HG02884 (cell line): ENCODE data around the gene PDSS2.
"Not testable (repeated sequence)": the region's sequence is repeated elsewhere in the genome, so short reads cannot be mapped to it uniquely, and the experiment has no call there.

Source experiments
- ATAC-seq: cut with Tn5 transposase; IDR thresholded peaks from one replicate; pipeline ENCODE4 v1.9.1; 2021; ENCODE audit warnings: mild to moderate bottlenecking, moderate library complexity; ENCODE audit not compliant: unreplicated experiment

PDSS2 gene

DNA sequence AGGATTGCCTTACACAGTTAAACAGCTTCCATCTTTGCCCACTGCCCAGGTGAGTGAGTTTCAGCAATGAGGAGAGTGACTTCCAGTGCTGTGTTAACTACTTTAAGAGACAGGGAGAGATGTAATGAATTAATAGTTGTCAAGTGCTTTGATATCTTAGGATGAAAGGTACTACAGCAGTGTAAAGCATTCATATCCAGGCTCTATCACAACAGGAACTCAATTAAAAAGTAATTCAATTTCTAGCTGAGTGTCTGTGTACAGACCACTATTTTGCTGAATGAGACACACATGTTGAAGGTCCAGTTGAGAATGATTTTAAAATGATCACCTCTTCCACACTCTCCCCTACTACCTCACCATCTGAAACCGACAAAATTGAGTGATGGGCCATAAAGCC lies 273.3 kb downstream of the PDSS2 start:
- ATAC-seq = no peak

DNA sequence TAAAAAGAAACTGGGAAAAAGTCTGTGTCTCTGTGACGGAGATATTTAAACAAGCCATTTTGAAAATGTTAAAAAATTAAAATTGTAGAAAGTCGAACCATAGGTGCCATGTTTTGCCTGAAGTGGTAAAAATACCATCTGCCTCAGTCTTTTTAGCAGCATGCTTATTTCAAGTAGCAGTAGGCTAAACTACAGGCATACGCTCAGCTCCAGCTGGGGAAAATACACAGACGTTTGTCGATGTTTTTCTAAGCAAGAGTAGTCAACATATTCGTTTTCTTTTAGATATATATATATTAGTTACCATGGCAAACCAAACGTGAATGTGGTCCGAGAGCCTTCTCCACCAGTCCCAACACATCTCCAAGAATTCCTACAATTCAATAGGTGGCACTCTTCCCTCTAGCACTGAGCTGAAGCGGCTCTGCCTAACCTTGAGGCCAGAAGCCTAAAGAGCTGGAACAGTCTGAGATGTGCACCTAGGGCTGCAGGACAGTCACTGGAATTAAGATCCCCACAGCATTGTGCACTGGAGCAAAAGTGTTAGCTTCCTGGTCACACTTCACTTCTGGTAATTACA lies 273.9 kb downstream of the PDSS2 start:
- ATAC-seq = no peak

DNA sequence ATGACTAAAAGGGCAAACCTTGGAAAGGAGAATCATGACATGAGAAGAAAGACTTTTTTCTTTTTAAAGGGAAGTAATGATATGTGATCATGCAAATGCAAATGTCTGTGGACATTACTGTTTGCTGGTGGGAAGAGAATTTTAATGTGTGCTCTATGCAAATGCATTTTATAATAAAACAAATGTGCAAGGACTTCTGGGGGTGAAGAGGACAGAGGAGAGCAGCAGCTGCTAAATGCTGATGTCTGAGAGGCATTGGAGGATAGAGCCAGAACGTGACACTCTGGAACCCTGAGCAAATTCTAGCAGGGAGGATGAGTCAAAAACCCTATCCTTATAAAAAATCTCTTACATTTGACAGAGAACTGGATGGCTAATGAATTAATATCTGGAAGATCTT lies 274.9 kb downstream of the PDSS2 start:
- ATAC-seq = no peak

DNA sequence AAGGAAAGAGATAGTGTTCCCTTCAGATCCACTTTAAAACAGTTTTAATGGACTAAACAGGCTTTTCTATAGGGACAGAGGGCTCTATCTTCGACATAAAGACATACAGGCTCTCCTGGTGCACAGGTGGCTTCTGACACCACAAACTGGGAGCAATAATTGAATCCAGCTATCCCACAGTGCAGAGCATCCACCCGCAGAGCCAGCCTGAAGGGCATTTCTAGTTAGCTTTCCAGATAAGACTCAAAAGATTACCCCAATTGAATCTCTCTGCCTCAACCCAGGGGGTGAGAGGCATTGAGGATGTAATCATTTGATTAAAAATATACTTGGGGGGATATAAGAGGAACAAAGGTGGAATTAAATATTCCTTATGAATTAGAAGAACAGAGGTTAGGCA lies 279.3 kb downstream of the PDSS2 start:
- ATAC-seq = no peak

DNA sequence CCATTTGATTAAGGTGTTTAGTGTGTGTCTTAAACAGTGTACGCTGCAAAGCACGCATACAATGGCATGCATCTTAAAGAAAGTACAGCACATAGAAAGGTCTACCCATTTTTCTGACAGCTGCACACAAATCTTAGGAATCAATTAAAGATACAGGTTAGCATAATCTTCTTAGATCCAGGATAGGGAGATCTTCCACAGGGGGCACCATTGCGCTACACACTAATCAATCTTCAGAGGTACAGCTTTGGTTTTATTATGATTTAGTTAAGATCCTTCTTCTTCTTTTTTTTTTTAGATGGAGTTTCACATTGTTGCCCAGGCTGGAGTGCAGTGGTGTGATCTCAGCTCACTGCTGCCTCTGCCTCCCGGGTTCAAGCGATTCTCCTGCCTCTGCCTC lies 280.4 kb downstream of the PDSS2 start:
- no peak for ATAC-seq

DNA sequence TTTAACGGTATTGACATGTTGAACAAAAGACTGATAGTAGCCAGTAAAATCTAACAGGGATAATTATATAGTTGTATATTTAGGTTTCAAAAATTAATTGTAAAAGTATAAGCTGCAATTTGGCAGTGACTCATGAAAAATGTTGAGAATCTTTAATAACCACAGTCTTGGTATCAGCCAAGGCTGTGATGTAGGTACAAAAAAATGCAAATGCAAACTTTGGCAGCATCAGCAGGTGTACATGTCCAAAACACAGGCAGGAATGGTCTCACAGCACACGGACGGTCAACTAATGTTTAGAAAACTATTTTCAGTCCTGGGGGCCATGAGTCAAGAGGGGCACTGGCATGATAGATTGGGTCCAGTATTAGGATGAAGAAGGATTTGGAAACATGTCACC lies 285.6 kb downstream of the PDSS2 start:
- no peak for ATAC-seq

DNA sequence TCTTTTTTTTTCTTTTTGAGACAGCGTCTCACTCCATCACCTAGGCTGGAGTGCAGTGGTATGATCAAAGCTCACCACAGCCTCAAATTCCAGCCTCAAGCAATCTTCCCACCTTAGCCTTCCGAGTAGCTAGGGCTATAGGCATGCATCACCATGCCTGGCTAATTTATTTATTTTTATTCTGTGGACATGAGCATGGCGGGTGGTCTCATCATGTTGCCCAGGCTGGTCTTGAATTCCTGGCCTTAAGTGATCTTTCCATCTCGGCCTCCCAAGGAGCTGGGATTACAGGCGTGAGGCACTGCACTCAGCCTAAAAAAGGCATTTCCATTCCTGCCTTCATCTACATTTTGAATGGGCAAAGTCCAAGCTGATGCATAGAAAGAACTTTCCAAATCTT lies 287.9 kb downstream of the PDSS2 start:
- no peak for ATAC-seq

DNA sequence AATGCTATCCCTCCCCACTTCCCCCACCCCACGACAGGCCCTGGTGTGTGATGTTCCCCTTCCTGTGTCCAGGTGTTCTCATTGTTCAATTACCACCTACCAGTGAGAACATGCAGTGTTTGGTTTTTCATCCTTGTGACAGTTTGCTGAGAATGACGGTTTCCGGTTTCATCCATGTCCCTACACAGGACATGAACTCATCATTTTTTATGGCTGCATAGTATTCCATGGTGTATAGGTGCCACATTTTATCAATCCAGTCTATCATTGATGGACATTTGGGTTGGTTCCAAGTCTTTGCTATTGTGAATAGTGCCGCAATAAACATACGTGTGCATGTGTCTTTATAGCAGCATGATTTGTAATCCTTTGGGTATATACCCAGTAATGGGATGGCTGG lies 295.1 kb downstream of the PDSS2 start:
- ATAC-seq = not testable (repeated sequence)

DNA sequence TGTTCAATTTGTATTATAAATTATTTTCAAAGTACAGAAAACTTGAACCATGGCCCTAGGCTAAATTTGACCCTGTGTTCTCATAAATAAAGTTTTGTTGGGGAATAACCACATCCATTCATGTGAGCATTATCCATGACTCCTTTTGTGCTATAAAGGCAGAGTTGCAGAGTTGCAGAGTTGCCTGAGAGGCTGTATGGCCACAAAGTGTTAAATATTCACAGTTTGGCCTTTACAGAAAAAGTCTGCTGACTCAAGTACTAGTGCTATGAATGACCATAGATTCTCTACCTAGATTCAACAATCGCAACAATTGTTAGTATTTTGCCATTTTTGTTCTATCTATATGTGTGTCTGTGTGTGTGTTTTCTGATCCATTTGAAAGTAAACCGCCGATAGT lies 297.8 kb downstream of the PDSS2 start:
- no peak for ATAC-seq

DNA sequence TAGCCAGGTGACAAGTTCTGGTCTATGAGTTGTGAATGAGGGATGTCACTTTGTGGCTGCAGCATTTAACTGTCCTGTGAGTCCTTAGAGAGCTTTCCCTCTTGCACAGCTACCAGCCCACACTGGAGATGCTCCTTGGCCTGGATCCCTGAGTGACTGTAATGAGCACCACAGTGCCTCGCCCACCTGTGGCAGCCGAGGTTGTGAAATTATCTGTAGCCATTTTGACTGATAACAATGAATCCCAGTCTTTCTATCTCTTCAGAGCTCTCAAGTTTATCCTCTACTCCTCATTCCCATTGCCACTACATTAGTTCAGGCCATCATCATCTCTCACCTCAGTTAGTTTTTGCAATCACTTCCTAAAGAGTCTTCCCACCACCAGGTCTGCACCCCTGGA lies 302.7 kb downstream of the PDSS2 start:
- no peak for ATAC-seq

DNA sequence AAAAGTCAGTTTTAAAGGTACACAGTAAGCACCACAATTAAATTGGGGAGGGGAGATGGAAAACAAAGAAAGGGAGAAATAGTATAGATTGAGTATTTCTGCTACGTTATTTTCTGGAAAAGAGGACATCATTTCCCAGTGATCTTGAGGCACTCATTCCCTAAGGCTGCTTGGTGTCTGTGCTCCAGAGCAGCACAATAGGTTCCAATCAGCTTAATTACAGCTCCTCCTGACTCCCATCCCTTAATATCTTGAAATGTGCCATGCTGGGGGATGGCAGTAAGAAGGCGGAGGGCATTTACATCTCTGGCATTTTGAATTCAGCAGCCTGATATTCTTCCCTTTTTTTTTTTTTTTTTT lies 304.6 kb downstream of the PDSS2 start:
- no peak for ATAC-seq

DNA sequence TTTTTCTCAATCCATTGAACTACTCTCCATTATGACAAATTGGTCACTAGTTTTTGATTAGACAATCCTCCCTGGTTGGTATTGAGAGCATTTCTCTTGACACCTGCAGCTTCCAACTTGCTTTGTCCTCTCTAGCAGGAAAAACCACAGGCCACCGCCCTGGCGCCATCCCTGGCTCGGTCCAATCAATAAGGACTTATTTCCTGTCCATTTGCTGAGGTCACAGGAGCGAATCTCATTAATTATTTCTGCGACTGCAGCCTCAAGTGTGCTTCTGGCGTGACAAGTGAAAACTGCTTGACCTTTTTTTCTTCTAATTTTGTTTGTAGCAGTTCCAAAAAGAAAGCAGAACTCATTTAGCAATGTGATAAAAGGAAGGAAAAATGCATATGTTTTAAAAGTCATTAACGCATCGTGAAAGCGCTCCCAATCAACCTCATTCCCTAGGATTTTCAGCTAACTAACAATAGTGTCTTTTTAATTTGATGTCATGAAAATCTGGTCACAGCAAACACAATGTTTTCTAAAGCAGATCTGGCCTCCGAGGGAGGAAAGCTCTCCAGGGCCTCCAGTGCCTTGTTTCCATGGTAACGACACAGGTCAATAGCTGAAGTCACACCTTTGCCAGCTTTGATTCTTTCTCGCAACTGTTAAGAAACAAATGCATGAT lies 305.1 kb downstream of the PDSS2 start:
- no peak for ATAC-seq

DNA sequence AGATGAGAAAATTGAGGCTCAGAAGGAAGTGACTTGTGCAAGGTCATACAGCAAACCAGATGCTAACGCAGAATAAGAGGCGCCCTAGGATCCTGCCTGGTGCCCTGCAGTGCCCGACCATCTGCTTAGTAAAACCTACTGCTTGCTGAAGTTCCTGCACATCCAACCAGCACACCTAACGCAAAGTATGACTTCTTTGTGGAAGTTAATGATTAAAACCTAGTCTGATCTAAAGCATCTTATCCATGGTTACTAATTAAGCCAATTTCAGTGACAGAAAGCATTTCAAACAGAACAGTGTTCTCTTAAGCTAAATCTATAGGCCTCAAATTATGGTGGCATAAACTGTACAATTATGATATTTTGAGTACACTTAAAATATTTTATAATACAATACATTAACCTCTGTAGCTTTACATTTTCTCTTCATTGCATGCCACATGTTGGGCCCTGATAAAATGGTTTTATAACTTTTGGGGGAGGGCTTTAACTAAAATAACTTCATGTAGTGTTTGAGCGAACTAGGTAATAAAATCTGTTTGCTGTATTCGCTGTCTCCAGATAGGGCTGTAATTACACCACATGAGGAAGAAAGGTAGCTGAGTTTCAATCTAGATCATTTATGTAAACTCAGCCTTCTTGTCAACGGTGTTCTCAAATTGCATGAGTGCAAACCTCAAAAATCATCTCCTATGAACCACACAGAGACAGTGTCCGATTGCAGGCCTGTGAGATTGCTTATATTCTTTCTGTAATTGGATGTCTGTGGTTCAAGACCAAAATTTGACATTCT lies 306.5 kb downstream of the PDSS2 start:
- no peak for ATAC-seq

DNA sequence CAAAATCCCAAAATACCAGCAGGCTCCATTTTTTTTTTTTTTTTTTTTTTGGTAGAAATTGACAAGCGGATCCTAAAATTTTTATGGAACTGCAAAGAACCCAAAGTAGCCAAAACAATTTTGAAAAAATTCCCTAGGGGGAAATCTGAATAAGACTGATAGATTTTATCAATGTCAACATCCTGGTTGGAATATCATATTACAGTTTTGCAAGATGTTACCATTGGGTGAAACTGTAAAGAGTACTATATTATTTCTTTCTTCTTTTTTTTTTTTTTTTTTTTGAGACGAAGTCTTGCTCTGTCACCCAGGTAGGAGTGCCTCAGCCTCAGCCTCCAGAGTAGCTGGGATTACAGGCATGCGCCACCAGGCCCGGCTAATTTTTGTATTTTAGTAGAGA lies 314.7 kb downstream of the PDSS2 start:
- ATAC-seq = no peak

DNA sequence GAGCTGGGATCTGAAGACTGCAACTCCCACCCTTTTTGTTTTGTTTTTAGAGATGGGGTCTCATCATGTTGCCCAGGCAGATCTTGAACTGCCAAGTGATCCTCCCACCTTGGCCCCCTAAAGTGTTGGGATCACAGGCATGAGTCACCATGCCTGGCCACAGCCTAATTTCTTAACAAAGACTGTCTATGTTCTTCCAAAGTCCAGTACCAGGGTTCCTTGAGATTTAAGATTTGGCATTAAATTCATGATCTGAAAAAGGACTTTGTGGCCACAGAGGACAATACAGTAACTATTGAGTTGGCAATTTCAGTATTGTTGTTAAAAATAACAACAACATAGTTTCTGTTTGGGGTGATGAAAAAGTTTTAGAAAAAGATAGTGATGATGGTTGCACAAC lies 315.4 kb downstream of the PDSS2 start:
- no peak for ATAC-seq

DNA sequence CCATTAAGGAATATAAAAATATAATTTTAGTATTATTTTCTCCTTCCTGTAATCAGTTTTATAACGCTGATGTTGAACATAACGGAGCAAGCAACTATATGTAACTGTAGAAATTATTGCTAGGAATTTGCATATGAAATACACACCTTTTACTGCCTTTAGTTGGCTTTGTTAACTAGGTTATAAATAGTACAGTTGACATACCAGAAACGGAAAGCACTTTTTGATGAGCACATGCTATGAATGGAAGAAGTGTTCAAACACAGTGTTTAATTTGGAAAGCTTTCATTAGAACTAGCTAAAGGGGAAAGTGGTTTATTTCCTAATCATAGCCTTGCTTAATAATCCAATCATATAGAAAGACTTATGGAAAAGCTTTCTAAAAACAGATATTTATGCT lies 318.8 kb downstream of the PDSS2 start:
- ATAC-seq = no peak

DNA sequence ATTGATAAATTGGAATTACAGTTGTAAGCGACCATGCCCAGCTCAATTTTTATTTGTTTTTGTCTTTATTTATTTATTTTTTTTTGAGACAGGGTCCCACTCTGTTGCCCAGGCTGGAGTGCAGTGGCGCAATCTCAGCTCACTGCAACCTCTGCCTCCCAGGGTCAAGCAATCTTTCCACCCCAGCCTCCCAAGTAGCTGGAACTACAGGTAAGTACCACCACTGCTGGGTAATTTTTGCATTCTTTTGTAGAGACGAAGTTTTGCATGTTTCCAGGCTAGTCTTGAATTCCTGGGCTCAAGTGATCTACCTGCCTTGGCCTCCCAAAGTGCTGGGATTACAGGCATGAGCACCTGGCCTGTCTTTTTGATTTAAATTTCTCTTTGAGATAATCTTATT lies 323.0 kb downstream of the PDSS2 start:
- ATAC-seq = not testable (repeated sequence)

DNA sequence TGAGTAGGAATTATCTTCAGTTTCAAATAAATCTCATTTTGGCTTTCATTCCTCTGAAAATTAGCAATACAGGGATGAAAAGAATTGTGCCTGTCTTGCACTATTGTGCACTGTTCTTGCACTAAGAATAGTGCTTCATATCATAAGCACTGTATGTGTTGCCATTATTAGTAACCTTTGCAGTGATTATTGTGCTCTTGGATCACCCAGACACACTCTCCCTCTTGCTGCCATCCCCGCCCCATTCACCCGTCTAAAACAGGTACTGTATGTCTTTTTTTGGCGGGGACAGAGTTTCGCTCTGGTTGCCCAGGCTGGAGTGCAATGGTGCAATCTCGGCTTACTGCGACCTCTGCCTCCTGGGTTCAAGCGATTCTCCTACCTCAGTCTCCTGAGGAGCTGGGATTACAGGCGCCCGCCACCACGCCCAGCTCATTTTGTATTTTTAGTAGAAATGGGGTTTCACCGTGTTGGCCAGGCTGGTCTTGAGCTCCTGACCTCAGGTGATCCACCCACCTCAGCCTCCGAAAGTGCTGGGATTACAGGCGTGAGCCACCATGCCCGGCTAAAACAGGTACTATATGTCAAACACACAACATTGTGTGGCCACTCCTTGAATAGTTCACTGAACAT lies 324.2 kb downstream of the PDSS2 start:
- ATAC-seq = not testable (repeated sequence)

DNA sequence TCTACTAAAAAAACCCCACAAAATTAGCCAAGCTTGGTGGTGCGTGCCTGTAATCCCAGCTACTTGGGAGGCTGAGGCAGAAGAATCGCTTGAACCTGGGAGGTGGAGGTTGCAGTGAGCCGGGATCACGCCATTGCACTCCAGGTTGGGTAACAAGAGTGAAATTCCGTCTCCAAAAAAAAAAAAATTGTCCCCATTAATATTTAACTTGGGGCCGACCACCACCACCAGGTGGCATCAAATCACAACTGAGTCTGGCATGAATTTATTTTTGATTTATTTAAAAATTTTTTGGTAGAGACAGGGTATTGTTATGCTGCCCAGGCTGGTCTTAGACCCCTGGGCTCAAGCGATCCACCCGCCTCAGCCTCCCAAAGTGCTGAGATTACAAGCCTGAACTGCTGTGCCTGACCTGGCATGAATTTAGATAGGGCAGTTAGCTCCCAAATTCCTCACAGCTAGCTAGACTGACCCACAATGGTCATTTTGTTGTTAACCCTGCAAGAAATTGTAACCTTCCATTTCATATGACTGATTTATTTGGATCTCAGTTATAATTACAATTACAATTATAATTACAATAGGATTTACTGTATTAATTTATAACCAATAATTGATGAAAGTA lies 326.9 kb downstream of the PDSS2 start:
- ATAC-seq = no peak

DNA sequence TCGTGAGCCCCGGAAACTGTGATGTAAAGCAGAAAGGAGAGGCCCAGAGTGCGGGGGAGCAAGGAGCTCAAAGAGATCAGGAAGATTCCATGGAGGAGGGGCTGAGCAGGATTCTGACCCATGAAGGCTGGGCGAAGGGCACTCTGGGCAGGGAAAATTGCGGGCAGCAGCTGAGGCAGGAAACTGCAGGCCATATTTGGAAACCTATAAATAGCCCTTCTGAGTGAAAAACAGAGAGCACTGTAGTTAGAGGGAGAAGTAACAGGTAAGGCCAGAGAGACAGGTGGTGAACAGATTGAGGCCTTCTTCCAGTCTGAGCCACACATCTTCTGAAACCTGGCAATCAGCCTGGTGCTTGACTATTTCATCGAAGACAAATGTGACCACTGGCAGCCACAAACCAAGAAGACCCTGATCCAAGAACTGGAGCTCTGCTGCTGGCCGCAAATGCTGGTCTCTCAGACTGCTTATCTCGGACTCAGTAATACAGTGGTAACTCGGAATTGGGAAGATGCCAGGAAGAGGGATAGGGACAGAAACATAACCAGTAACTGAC lies 329.9 kb downstream of the PDSS2 start:
- ATAC-seq = no peak

DNA sequence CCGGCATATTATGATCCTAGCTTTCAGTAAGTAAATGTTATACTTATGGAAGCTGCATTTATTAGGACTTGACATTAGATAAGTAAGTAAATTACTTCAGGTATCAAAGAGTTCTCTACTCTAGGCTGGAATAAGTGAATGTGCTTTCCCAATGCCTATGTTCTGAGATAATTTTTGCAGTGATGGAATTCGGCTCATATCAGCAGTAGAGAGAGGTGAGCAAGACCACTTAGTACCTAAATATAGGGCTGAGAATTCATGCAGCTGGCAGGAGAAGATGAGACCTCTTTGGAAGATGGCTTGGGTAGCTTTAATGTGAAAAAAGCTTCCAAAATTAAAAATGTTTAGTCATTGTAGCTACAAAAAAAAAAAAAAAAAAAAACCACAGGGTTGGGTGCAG lies 330.8 kb downstream of the PDSS2 start:
- no peak for ATAC-seq
